AG09319 (cell line): ENCODE data around the gene ADAMTS14.
A peak's percentile ranks its signal among the peaks of the same experiment; 100 is the strongest.

Experiments used
- DNase-seq: peaks from one replicate; pipeline ENCODE4 v3.0.0-alpha.2; 2010; ENCODE audit warnings: low read depth; ENCODE audit errors: extremely low read depth
- TF ChIP-seq, protein P1 (sequence below): IDR thresholded peaks from 2 replicates; pipeline ENCODE4 v1.5.1; 2011; ENCODE audit warnings: low read depth, mild to moderate bottlenecking, inconsistent platforms, low read length, moderate library complexity

ADAMTS14 gene

DNA sequence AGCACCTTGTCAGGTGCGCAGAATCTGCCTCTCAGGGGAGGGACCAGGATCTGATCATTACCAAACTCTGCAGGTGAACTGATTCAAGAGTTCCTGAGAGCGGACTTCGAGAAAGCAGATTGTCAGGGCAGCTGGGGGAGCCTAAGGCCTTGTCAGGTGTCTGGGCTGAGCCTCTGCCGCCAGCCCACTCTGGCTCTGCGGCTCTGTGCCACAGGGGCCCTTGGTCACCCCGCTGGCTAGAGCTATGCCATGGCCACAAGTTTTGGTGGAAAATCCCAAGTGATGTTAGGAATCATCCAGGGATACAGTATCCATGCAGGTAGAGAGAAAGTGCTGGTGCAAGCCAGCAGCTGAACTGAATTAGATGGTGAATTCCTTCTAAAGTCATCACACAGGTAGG is 4.2 kb downstream of the ADAMTS14 start:
- DNase-seq: no peak
- TF ChIP-seq, protein P1, sequence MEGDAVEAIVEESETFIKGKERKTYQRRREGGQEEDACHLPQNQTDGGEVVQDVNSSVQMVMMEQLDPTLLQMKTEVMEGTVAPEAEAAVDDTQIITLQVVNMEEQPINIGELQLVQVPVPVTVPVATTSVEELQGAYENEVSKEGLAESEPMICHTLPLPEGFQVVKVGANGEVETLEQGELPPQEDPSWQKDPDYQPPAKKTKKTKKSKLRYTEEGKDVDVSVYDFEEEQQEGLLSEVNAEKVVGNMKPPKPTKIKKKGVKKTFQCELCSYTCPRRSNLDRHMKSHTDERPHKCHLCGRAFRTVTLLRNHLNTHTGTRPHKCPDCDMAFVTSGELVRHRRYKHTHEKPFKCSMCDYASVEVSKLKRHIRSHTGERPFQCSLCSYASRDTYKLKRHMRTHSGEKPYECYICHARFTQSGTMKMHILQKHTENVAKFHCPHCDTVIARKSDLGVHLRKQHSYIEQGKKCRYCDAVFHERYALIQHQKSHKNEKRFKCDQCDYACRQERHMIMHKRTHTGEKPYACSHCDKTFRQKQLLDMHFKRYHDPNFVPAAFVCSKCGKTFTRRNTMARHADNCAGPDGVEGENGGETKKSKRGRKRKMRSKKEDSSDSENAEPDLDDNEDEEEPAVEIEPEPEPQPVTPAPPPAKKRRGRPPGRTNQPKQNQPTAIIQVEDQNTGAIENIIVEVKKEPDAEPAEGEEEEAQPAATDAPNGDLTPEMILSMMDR: no peak

DNA sequence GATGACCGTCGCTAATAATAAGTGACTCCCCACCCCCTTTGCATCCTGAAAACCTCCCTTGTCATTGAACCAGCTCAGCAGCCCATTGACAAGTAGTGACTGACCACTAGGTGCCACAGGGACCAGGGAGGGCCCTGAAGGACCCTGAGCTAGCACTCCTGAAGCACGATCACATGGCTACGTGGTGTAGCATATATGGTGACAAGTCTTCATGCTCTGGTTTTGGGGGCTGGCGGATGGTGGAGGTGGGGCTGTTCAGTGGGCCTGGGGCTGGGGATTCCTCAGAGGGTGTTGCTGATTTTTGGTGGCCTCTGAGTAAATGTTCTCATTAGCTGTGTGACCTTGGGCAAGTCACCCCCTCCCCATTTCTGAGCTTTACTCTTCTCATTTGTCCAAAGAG is 4.7 kb downstream of the ADAMTS14 start:
- no peak for DNase-seq
- TF ChIP-seq, protein P1: no peak

DNA sequence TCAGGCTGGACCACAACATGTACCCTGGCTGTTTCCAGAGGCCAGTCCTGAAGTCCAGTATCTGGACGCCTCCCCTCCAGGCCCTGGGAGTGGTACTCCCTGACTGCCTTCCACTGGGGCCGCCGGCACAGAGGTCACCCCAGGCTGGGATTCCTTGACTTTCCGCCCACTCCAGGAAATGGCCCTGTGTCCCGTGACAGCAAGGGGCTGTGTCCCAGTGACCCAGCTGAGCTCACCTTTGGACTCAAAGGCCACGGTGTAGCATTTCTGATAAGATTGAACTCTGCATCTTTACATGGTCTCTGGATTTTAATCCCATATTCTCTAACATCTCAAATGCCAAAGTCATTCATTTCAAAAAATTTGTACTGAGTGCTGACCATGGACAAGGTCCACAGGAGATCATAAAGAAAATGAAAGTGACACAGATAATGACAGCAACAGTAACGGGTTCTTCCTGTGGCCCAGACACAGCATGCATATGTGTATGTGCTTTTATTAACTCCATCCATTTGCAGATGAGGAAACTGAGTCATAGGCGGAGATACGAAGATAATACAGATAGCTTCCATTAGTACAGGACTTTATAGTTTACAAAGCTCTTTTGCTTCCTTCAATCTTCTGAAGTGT is 5.4 kb downstream of the ADAMTS14 start:
- TF ChIP-seq, protein P1: no peak
- DNase-seq: no peak

DNA sequence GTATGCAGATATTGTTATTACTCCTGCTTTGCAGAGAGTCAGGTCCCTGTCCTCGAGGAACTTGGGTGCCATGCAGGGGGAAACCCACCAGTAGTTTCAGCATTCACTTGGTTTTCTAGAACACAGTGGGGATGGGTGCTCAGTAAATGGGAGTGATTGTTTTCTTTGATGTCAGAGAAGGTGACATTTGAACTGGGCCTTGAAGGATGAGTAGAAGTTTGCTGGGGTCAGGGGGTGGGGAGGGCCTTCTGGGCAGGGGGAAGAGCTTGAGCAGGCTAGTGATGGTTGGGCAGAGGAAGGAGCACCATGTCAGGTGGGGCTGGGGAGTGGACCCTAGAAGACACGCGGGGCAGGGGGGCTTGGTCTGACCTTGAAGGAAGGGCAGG is 5.9 kb downstream of the ADAMTS14 start:
- TF ChIP-seq, protein P1: no peak
- DNase-seq: no peak

DNA sequence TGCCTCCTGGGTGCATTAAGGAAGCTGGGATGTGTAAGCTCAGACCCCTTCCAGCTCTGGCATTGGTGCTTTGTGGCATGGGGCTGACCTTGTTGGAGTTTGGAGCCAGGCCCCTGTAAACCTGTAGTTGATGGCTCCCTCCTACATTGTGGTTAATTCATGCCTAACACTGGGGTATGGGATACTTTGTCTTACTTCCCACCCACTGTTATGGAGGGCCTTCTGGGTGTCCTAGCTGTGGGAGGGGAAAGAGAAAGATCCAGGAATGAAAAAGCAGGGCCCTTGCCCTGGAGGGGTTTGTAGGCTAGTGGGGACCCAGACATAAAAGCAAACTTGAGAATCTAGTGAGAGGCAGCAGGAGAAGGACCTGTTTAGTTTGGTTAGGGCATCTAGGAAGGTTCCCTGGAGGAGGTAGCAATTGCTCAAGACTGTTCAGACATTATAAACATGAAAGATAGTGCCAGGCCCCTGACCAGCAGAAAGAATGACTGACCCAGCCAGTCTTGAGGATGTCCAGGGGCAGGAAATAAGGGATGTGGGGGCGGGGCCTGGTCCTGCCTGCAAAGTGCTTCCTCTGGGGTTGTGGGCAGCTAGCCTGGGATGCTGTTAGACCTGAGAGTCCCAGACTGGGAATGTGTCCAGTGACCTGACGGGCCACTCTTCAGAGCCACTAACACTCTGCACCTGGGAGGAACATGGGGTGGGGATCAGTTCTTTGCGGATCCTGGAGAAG is 6.6 kb downstream of the ADAMTS14 start:
- no peak for DNase-seq
- TF ChIP-seq, protein P1: no peak

DNA sequence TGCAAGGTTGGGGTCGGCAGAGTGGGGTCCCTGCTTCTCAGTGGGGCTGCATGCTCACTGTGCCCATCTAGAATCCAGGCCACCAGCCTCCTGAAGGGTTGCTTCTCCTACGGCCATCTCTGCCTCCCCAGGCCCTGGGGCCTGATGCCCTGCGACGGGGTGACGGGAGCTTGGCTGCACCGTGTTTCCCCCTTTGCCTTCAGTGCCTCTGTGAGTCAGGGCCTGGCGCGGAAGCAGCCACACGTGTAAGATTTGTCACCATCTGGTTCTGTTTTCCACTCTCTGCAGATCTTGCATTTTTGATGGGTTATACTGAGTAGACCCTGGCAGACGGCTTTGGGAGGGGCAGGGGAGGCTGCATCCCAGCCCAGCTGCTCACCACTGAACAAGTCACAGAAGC is 7.2 kb downstream of the ADAMTS14 start:
- DNase-seq: peak; percentile 67
- TF ChIP-seq, protein P1: no peak

DNA sequence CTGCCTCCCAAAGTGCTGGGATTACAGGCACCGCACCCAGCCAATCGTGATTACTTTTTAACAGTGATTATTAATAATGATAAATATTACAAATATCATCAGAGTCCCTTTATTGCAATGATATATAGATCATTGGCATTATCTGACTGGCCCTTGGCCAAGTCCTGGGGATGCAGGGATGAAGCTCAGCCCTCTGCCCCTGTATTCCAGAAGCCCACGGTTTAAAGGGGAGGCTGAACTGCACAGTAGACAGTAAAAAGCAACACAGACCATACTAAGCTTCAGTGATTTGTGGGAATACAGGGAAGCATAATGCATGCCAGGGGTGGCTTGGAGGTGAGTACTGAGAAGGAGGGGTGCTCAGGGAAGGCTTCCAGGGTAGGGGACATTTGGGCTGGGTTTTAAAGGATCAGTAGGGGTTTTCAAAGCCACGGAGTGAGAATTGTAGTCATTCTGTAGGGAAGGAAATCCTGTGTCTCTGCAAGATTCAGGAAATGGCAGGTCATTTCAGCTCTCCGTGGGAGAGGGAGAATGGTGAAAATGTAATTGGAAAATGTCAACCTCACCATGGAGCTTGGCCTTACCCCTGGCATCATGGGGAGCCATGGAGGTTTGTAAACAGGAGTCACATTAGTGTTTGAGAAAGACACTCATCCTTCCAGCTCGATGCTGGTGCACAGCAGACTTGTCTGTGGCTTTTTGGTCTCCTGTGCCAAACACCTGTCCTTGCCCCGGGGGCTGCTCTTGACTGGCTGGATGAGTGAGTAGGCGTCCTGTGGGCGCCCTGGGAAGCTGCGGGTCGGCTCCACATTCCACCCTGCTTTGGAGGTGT is 8.8 kb downstream of the ADAMTS14 start:
- TF ChIP-seq, protein P1: no peak
- no peak for DNase-seq
